NCI-H446 (cell line): ENCODE measurements around the gene ABCC8.
"Not testable (repeated sequence)": the region's sequence is repeated elsewhere in the genome, so short reads cannot be mapped to it uniquely, and the experiment has no call there.

ENCODE experiments used
- DNase-seq, 2 experiments: peaks; one replicate each; lab custom pipeline; 2025; lab: John Stamatoyannopoulos, UW

ABCC8 gene

GRCh38 chr11:17428261-17428660 lies 48.4 kb downstream of the ABCC8 start:
- no peak for DNase-seq

GRCh38 chr11:17426233-17426632 lies 50.4 kb downstream of the ABCC8 start:
- not testable (repeated sequence) for DNase-seq

- DNase-seq = no peak
These were observed 52.9 kb downstream of the ABCC8 start for GRCh38 chr11:17423533-17424310.

GRCh38 chr11:17421781-17422180 lies 54.9 kb downstream of the ABCC8 start:
- DNase-seq = no peak

GRCh38 chr11:17418444-17419081 lies 58.1 kb downstream of the ABCC8 start:
- DNase-seq = no peak

- DNase-seq = no peak
These were observed 60.2 kb downstream of the ABCC8 start for GRCh38 chr11:17416492-17416891.

GRCh38 chr11:17415523-17416104 lies 61.0 kb downstream of the ABCC8 start:
- DNase-seq = no peak

GRCh38 chr11:17414992-17415391 lies 61.7 kb downstream of the ABCC8 start:
- DNase-seq = no peak

GRCh38 chr11:17414317-17414737 lies 62.3 kb downstream of the ABCC8 start:
- no peak for DNase-seq

GRCh38 chr11:17413414-17414316 lies 63.0 kb downstream of the ABCC8 start:
- DNase-seq = no peak

GRCh38 chr11:17412488-17413180 lies 64.0 kb downstream of the ABCC8 start:
- no peak for DNase-seq

GRCh38 chr11:17411418-17411817 lies 65.2 kb downstream of the ABCC8 start:
- no peak for DNase-seq

GRCh38 chr11:17410606-17411379 lies 65.9 kb downstream of the ABCC8 start:
- no peak for DNase-seq

- DNase-seq = no peak
These were observed 68.0 kb downstream of the ABCC8 start for GRCh38 chr11:17408641-17409040.

- DNase-seq = no peak
These were observed 68.6 kb downstream of the ABCC8 start for GRCh38 chr11:17408026-17408425.

- DNase-seq = no peak
These were observed 69.1 kb downstream of the ABCC8 start for GRCh38 chr11:17407575-17407974.

- DNase-seq = no peak
These were observed 69.9 kb downstream of the ABCC8 start for GRCh38 chr11:17406818-17407149.

GRCh38 chr11:17406082-17406817 lies 70.4 kb downstream of the ABCC8 start:
- DNase-seq = no peak

GRCh38 chr11:17405232-17406005 lies 71.2 kb downstream of the ABCC8 start:
- DNase-seq = no peak
